ENCODE data around the gene LYPLAL1.

DNA sequence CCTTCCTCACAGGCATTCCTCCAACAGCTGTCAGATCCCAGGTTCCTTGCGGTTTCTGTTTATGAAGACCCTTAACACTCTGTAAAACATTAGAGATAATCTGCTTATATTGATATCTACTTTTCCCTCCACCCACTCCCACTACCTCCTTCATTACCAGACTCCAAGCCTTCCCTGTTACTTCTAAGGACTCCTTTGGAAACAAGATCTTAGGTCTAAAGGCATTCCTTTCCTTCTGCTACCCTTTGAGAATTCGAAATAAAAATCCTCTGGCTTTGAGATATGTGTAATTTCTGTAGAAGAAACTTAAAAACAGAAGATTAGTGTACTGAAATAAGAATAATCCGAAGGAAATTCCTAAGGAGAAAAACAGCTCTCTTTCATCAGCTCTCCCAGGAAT, 23.7 kb upstream of the LYPLAL1 start:
- TF ChIP-seq, protein P1, sequence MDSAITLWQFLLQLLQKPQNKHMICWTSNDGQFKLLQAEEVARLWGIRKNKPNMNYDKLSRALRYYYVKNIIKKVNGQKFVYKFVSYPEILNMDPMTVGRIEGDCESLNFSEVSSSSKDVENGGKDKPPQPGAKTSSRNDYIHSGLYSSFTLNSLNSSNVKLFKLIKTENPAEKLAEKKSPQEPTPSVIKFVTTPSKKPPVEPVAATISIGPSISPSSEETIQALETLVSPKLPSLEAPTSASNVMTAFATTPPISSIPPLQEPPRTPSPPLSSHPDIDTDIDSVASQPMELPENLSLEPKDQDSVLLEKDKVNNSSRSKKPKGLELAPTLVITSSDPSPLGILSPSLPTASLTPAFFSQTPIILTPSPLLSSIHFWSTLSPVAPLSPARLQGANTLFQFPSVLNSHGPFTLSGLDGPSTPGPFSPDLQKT (CRISPR knock-in tag; IDR thresholded peaks at IDR 0.05; ENCODE audit: borderline replicate concordance): no peak
- TF ChIP-seq, protein P2, sequence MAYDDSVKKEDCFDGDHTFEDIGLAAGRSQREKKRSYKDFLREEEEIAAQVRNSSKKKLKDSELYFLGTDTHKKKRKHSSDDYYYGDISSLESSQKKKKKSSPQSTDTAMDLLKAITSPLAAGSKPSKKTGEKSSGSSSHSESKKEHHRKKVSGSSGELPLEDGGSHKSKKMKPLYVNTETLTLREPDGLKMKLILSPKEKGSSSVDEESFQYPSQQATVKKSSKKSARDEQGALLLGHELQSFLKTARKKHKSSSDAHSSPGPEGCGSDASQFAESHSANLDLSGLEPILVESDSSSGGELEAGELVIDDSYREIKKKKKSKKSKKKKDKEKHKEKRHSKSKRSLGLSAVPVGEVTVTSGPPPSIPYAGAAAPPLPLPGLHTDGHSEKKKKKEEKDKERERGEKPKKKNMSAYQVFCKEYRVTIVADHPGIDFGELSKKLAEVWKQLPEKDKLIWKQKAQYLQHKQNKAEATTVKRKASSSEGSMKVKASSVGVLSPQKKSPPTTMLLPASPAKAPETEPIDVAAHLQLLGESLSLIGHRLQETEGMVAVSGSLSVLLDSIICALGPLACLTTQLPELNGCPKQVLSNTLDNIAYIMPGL (CRISPR knock-in tag; IDR thresholded peaks at IDR 0.05; ENCODE audit: borderline replicate concordance in 1 of 2, low read depth in 1 of 2): no peak
- TF ChIP-seq NR2F6 (IDR thresholded peaks at IDR 0.05) (no peak), NR2F6 (CRISPR knock-in tag; IDR thresholded peaks at IDR 0.05) (no peak), RFXANK (CRISPR knock-in tag; IDR thresholded peaks at IDR 0.05) (no peak), ZNF274 (CRISPR knock-in tag; IDR thresholded peaks at IDR 0.05) (no peak), CTCF (CRISPR knock-in tag; IDR thresholded peaks at IDR 0.05) (no peak), CEBPB (IDR thresholded peaks at IDR 0.05; ENCODE audit: borderline replicate concordance, low read depth, low read length) (no peak), POLR2A (IDR thresholded peaks at IDR 0.05; ENCODE audit: insufficient read depth in 1 of 2, low read depth in 2 of 2, low read length in 2 of 2) (no peak), ZNF878 (CRISPR knock-in tag; IDR thresholded peaks at IDR 0.05) (no peak), ZNF589 (CRISPR knock-in tag; conservative IDR thresholded peaks at IDR 0.05) (no peak), HNRNPLL (IDR thresholded peaks at IDR 0.05; ENCODE audit: low read depth, low read length, poor library complexity, severe bottlenecking) (no peak), XBP1 (CRISPR knock-in tag; IDR thresholded peaks at IDR 0.05) (no peak)
